ENCODE data around the gene A4GALT.

GRCh38 chr22:42664976-42665831 lies 55.5 kb downstream of the A4GALT start:
- TF ChIP-seq CTCF (IDR thresholded peaks at IDR 0.05; ENCODE audit: poor library complexity) (no peak), EZH2 (IDR thresholded peaks at IDR 0.05; ENCODE audit: borderline replicate concordance) (no peak), EZH2phosphoT487 (IDR thresholded peaks at IDR 0.05; ENCODE audit: low read depth, severe bottlenecking, unreplicated experiment) (no peak)

Data from hepatocyte (in vitro differentiated cells).